Karpas-422 (cell line): ENCODE data around the gene DBP. TPM values are rescaled to one million over a fixed set of nuclear protein-coding genes. Genes with fewer than 3 reads are reported as not detected.

Experiments used
- DNase-seq: peaks from one replicate; pipeline ENCODE4 v3.0.0-alpha.2; 2015
- H2AFZ ChIP-seq: fragments of 200-600 bp; sonication (generic); 2 replicates; pipeline ENCODE4 v1.6.1; 2014; ENCODE audit warnings: antibody characterized with exemption, low read length, mixed read lengths
- H3K27ac ChIP-seq: fragments of 200-600 bp; sonication (generic); 2 replicates; pipeline ENCODE4 v1.5.1; 2014; ENCODE audit warnings: mild to moderate bottlenecking, low read length, moderate library complexity
- H3K27me3 ChIP-seq: fragments of 200-600 bp; sonication (generic); 2 replicates; pipeline ENCODE4 v1.6.1; 2014; ENCODE audit warnings: low read length, mixed read lengths
- H3K36me3 ChIP-seq: fragments of 200-600 bp; sonication (generic); 2 replicates; pipeline ENCODE4 v1.6.1; 2014; ENCODE audit warnings: low read length, mixed read lengths; ENCODE audit not compliant: insufficient read depth
- H3K4me1 ChIP-seq: fragments of 200-600 bp; sonication (generic); 2 replicates; pipeline ENCODE4 v1.6.1; 2014; ENCODE audit warnings: mild to moderate bottlenecking, low read length, mixed read lengths
- H3K4me2 ChIP-seq: fragments of 200-600 bp; sonication (generic); 2 replicates; pipeline ENCODE4 v1.6.1; 2014; ENCODE audit warnings: low read length, low read depth, mild to moderate bottlenecking; ENCODE audit not compliant: poor library complexity, severe bottlenecking
- H3K4me3 ChIP-seq: fragments of 200-600 bp; sonication (generic); 2 replicates; pipeline ENCODE4 v1.5.1; 2014; ENCODE audit warnings: mild to moderate bottlenecking, antibody characterized with exemption, low read length, mixed read lengths
- H3K79me2 ChIP-seq: fragments of 200-600 bp; sonication (generic); 2 replicates; pipeline ENCODE4 v1.6.1; 2014; ENCODE audit warnings: mild to moderate bottlenecking, low read length, mixed read lengths
- H3K9ac ChIP-seq: fragments of 200-600 bp; sonication (generic); 2 replicates; pipeline ENCODE4 v1.6.0; 2014; ENCODE audit warnings: low read length
- H3K9me2 ChIP-seq: fragments of 200-600 bp; sonication (generic), shearing (Covaris generic); replicated peaks from 2 replicates; pipeline ENCODE4 v1.6.0; 2014; ENCODE audit warnings: mild to moderate bottlenecking, low read length, moderate library complexity; ENCODE audit not compliant: insufficient read depth
- H3K9me3 ChIP-seq: fragments of 300-700, 200-600 bp; sonication (generic); 2 replicates; pipeline ENCODE4 v1.6.1; 2014; ENCODE audit warnings: low read length, mixed read lengths
- H4K20me1 ChIP-seq: fragments of 200-600 bp; sonication (generic); 2 replicates; pipeline ENCODE4 v1.6.1; 2014; ENCODE audit warnings: mild to moderate bottlenecking, antibody characterized with exemption, low read length, low read depth; ENCODE audit not compliant: insufficient read depth
- total RNA-seq: library from RNA; depleted of rRNA; stranded (reverse); fragments of >200 nt; shearing (Covaris generic); gene quantifications from 2 replicates; pipeline ENCODE4 v1.2.3, GENCODE V29; 2014; ENCODE audit warnings: low replicate concordance

The DBP gene
- total RNA-seq, 1 experiment from 2014 or later = 8.5 TPM

- no peak overlapping the region for H3K27ac ChIP-seq
- H3K27me3 ChIP-seq = no peaks in the 10 kb centered on the region
- no peak overlapping the region for H3K4me3 ChIP-seq
- H3K9me3 ChIP-seq = no peaks in the 10 kb centered on the region
- H3K4me1 ChIP-seq = peaks cover 8% of the 10 kb centered on the region
- peaks cover 6% of the 10 kb centered on the region for H4K20me1 ChIP-seq
- peaks cover 5% of the 10 kb centered on the region for H3K79me2 ChIP-seq
- H3K36me3 ChIP-seq = peaks cover 18% of the 10 kb centered on the region
- DNase-seq = no peak
- no peak overlapping the region for H3K9ac ChIP-seq
- no peaks in the 10 kb centered on the region for H3K9me2 ChIP-seq
- H2AFZ ChIP-seq = no peak overlapping the region
- H3K4me2 ChIP-seq = no peak overlapping the region
Observed at GRCh38 chr19:48611872-48612271, 25.3 kb downstream of the DBP start.

- Histone ChIP-seq H3K27me3 (no peaks in the 10 kb centered on the region), H3K9me2 (no peaks in the 10 kb centered on the region), H3K4me1 (peaks cover 3% of the 10 kb centered on the region; the same call in 1 of the 2 replicates), H3K4me2 (no peak overlapping the region), H3K4me3 (no peak overlapping the region), H4K20me1 (no peaks in the 10 kb centered on the region), H3K27ac (no peak overlapping the region), H3K36me3 (no peaks in the 10 kb centered on the region; the same call in 1 of the 2 replicates), H2AFZ (no peak overlapping the region), H3K79me2 (no peaks in the 10 kb centered on the region), H3K9ac (no peak overlapping the region), H3K9me3 (no peaks in the 10 kb centered on the region)
- DNase-seq = no peak
Observed at GRCh38 chr19:48609571-48610108, 27.5 kb downstream of the DBP start.

- Histone ChIP-seq H3K27ac (no peak overlapping the region), H3K4me3 (no peak overlapping the region), H3K79me2 (no peaks in the 10 kb centered on the region), H3K9me3 (no peaks in the 10 kb centered on the region), H3K27me3 (no peaks in the 10 kb centered on the region), H3K36me3 (no peaks in the 10 kb centered on the region; the same call in 1 of the 2 replicates), H4K20me1 (no peaks in the 10 kb centered on the region), H3K9me2 (no peaks in the 10 kb centered on the region), H3K4me2 (no peak overlapping the region), H3K9ac (no peak overlapping the region), H3K4me1 (peaks cover 3% of the 10 kb centered on the region; the same call in 1 of the 2 replicates), H2AFZ (no peak overlapping the region)
- peak; percentile 86 for DNase-seq
Observed at GRCh38 chr19:48608798-48609263, 28.3 kb downstream of the DBP start.

- Histone ChIP-seq H4K20me1 (no peaks in the 10 kb centered on the region), H3K4me3 (no peak overlapping the region), H3K27me3 (no peaks in the 10 kb centered on the region), H3K9ac (no peak overlapping the region), H3K9me3 (no peaks in the 10 kb centered on the region), H3K36me3 (no peaks in the 10 kb centered on the region; the same call in 1 of the 2 replicates), H3K79me2 (no peaks in the 10 kb centered on the region), H2AFZ (no peak overlapping the region), H3K4me2 (no peak overlapping the region), H3K9me2 (no peaks in the 10 kb centered on the region), H3K4me1 (peaks cover 3% of the 10 kb centered on the region; the same call in 1 of the 2 replicates), H3K27ac (no peak overlapping the region)
- no peak for DNase-seq
Observed at GRCh38 chr19:48607359-48607755, 29.8 kb downstream of the DBP start.

GRCh38 chr19:48606463-48607358, 30.5 kb downstream of the DBP start, which contains the start of gene SPACA4:
Gene SPACA4 (plus strand): TSS chr19:48606742. CDS start chr19:48606979, 237 bp downstream.
- Histone ChIP-seq H3K27ac (no peak within 1 kb of the TSS), H3K4me1 (peaks cover 3% of the 10 kb centered on the region; the same call in 1 of the 2 replicates), H4K20me1 (no peaks in the 10 kb centered on the region), H3K9ac (no peak within 1 kb of the TSS), H3K9me2 (no peaks in the 10 kb centered on the region), H3K4me2 (no peak within 1 kb of the TSS), H3K79me2 (no peaks in the 10 kb centered on the region), H3K4me3 (no peak within 1 kb of the TSS), H3K9me3 (no peaks in the 10 kb centered on the region), H3K27me3 (no peaks in the 10 kb centered on the region), H2AFZ (no peak within 1 kb of the TSS), H3K36me3 (no peaks in the 10 kb centered on the region; the same call in 1 of the 2 replicates)
- DNase-seq = no peak

- DNase-seq = no peak
Observed at GRCh38 chr19:48603850-48604249, 33.3 kb downstream of the DBP start.

GRCh38 chr19:48603449-48603848, 33.7 kb downstream of the DBP start:
- H3K9me2 ChIP-seq = no peaks in the 10 kb centered on the region
- no peak overlapping the region for H2AFZ ChIP-seq
- H3K27ac ChIP-seq = no peak overlapping the region
- H3K79me2 ChIP-seq = no peaks in the 10 kb centered on the region
- H3K9me3 ChIP-seq = no peaks in the 10 kb centered on the region
- H3K9ac ChIP-seq = no peak overlapping the region
- H3K27me3 ChIP-seq = no peaks in the 10 kb centered on the region
- DNase-seq = no peak
- H3K4me3 ChIP-seq = no peak overlapping the region
- H3K4me1 ChIP-seq = no peaks in the 10 kb centered on the region
- no peak overlapping the region for H3K4me2 ChIP-seq
- no peaks in the 10 kb centered on the region for H4K20me1 ChIP-seq
- no peaks in the 10 kb centered on the region; the same call in 1 of the 2 replicates for H3K36me3 ChIP-seq

More at GRCh38 chr19:48603850-48604249, 33.3 kb downstream of the DBP start:
- Histone ChIP-seq H3K9ac (no peak overlapping the region), H3K9me3 (no peaks in the 10 kb centered on the region), H3K27me3 (no peaks in the 10 kb centered on the region), H3K79me2 (no peaks in the 10 kb centered on the region), H3K36me3 (no peaks in the 10 kb centered on the region; the same call in 1 of the 2 replicates), H3K9me2 (no peaks in the 10 kb centered on the region), H3K4me3 (no peak overlapping the region), H3K27ac (no peak overlapping the region), H2AFZ (no peak overlapping the region), H3K4me1 (peaks cover under 1% of the 10 kb centered on the region; the same call in 1 of the 2 replicates), H4K20me1 (no peaks in the 10 kb centered on the region), H3K4me2 (no peak overlapping the region)

- Histone ChIP-seq H3K9me3 (no peaks in the 10 kb centered on the region), H3K4me2 (no peak overlapping the region), H3K27me3 (no peaks in the 10 kb centered on the region), H4K20me1 (no peaks in the 10 kb centered on the region), H3K4me1 (no peaks in the 10 kb centered on the region), H3K79me2 (no peaks in the 10 kb centered on the region), H3K9ac (no peak overlapping the region), H2AFZ (no peak overlapping the region), H3K36me3 (no peaks in the 10 kb centered on the region; the same call in 1 of the 2 replicates), H3K27ac (no peak overlapping the region), H3K4me3 (no peak overlapping the region), H3K9me2 (no peaks in the 10 kb centered on the region)
- DNase-seq = peak; percentile 39
Observed at GRCh38 chr19:48603001-48603400, 34.2 kb downstream of the DBP start.
